GM19239 (cell line): ENCODE measurements around the gene TNFAIP2.

Experiments
- DNase-seq: peaks from one replicate; pipeline ENCODE4 v3.0.0; 2011; ENCODE audit warnings: low spot score; ENCODE audit not compliant: insufficient read length
- FAIRE-seq: peaks from 2 replicates; lab custom pipeline; 2011; peaks lifted over from hg19 to GRCh38; lab: Jason Lieb, UNC

Gene TNFAIP2

GRCh38 chr14:103122947-103123633, at the start of gene TNFAIP2:
Gene TNFAIP2 (plus strand): TSS chr14:103123461. CDS start chr14:103126458, 2,997 bp downstream.
- DNase-seq: no peak
- no peak for FAIRE-seq

- no peak for DNase-seq
- no peak for FAIRE-seq
Observed at GRCh38 chr14:103073876-103074728, 49.2 kb upstream of the TNFAIP2 start.

GRCh38 chr14:103074729-103075367, 48.4 kb upstream of the TNFAIP2 start:
- no peak for FAIRE-seq

GRCh38 chr14:103078420-103078749, 44.9 kb upstream of the TNFAIP2 start:
- FAIRE-seq (peak; percentile 94), DNase-seq (peak; percentile 93)

More at GRCh38 chr14:103074729-103075367, 48.4 kb upstream of the TNFAIP2 start:
- DNase-seq: no peak

- FAIRE-seq (no peak), DNase-seq (no peak)
Observed at GRCh38 chr14:103078860-103079587, 44.2 kb upstream of the TNFAIP2 start.

- no peak for FAIRE-seq
- no peak for DNase-seq
Observed at GRCh38 chr14:103081951-103082350, 41.3 kb upstream of the TNFAIP2 start.

- FAIRE-seq (no peak), DNase-seq (no peak)
Observed at GRCh38 chr14:103084021-103084919, 39.0 kb upstream of the TNFAIP2 start, which contains the start of gene LBHD2. Gene LBHD2 (plus strand): TSS chr14:103084210. CDS start chr14:103086013, 1,803 bp downstream.

GRCh38 chr14:103085106-103086091, 37.9 kb upstream of the TNFAIP2 start:
- FAIRE-seq: no peak
- no peak for DNase-seq

GRCh38 chr14:103086771-103087342, 36.4 kb upstream of the TNFAIP2 start:
- FAIRE-seq (no peak), DNase-seq (no peak)

GRCh38 chr14:103087343-103087835, 35.9 kb upstream of the TNFAIP2 start:
- no peak for FAIRE-seq
- DNase-seq: no peak

- no peak for DNase-seq
- FAIRE-seq: no peak
Observed at GRCh38 chr14:103088921-103089320, 34.3 kb upstream of the TNFAIP2 start.

GRCh38 chr14:103089386-103090335, 33.6 kb upstream of the TNFAIP2 start:
- DNase-seq (no peak), FAIRE-seq (no peak)

GRCh38 chr14:103090481-103091020, 32.7 kb upstream of the TNFAIP2 start:
- DNase-seq: no peak
- no peak for FAIRE-seq

- FAIRE-seq (no peak), DNase-seq (peak; percentile 97)
Observed at GRCh38 chr14:103091041-103091882, 32.0 kb upstream of the TNFAIP2 start.

GRCh38 chr14:103091883-103092222, 31.4 kb upstream of the TNFAIP2 start:
- DNase-seq (no peak), FAIRE-seq (no peak)
